SH-SY5Y (cell line): ENCODE results near the gene CSK.

ENCODE experiments used
- GATA2 ChIP-seq: IDR thresholded peaks from 2 replicates; pipeline ENCODE4 v1.6.1; 2011; ENCODE audit warnings: mild to moderate bottlenecking, low read depth, low read length
- GATA3 ChIP-seq: IDR thresholded peaks from 2 replicates; pipeline ENCODE4 v1.6.1; 2011; ENCODE audit warnings: low read depth, mild to moderate bottlenecking, low read length, moderate library complexity

Gene CSK

GRCh38 chr15:74831813-74832495, 50.1 kb downstream of the CSK start:
- TF ChIP-seq GATA2, result no peak
- no peak for TF ChIP-seq GATA3

GRCh38 chr15:74832826-74833225, 50.9 kb downstream of the CSK start:
- TF ChIP-seq GATA3 (no peak), GATA2 (no peak)

- TF ChIP-seq GATA2 (no peak), GATA3 (no peak)
Observed at GRCh38 chr15:74833376-74834107, 51.7 kb downstream of the CSK start.

GRCh38 chr15:74835312-74835823, 53.5 kb downstream of the CSK start:
- TF ChIP-seq GATA2 (no peak), GATA3 (no peak)

- TF ChIP-seq GATA2, result no peak
- TF ChIP-seq GATA3, result no peak
Observed at GRCh38 chr15:74836846-74837245, 55.0 kb downstream of the CSK start.

GRCh38 chr15:74837482-74838136, 55.7 kb downstream of the CSK start:
- no peak for TF ChIP-seq GATA3
- no peak for TF ChIP-seq GATA2

- no peak for TF ChIP-seq GATA2
- no peak for TF ChIP-seq GATA3
Observed at GRCh38 chr15:74838137-74838516, 56.2 kb downstream of the CSK start.

- TF ChIP-seq GATA2, result no peak
- no peak for TF ChIP-seq GATA3
Observed at GRCh38 chr15:74838746-74839525, 57.1 kb downstream of the CSK start.

GRCh38 chr15:74839526-74840395, 57.9 kb downstream of the CSK start:
- no peak for TF ChIP-seq GATA3
- no peak for TF ChIP-seq GATA2

- TF ChIP-seq GATA2 (no peak), GATA3 (no peak)
Observed at GRCh38 chr15:74840851-74841775, 59.2 kb downstream of the CSK start.

- TF ChIP-seq GATA2, result no peak
- TF ChIP-seq GATA3, result no peak
Observed at GRCh38 chr15:74841891-74842373, 60.1 kb downstream of the CSK start.

GRCh38 chr15:74842581-74843444, 60.9 kb downstream of the CSK start, which contains the start of gene ULK3:
Gene ULK3, minus strand, starts transcription at chr15:74843156. Its CDS starts 51 bp downstream, at chr15:74843105.
- TF ChIP-seq GATA2 (no peak), GATA3 (no peak)
